Measurements from ENCODE around the gene POLDIP3. TPM values are rescaled to one million over a fixed set of nuclear protein-coding genes. Genes with fewer than 3 reads are reported as not detected.

Gene POLDIP3
- total and polyA plus RNA-seq, 2 of the 4 experiments (the other 2 are of a cell fraction): 33.9 to 43.6 TPM

GRCh38 chr22:42614312-42615091, at the start of gene POLDIP3 (continued):
- TF ChIP-seq NFE2L2 (IDR thresholded peaks at IDR 0.05; ENCODE audit: low read depth, low read length) (no peak), MAZ (IDR thresholded peaks at IDR 0.05; ENCODE audit: borderline replicate concordance, low read depth, low read length) (no peak), RCOR1 (IDR thresholded peaks at IDR 0.05; ENCODE audit: insufficient replicate concordance, low read length) (peak; percentile 22)
